ENCODE measurements around the gene G6PC1.
"Not testable (repeated sequence)": the region's sequence is repeated elsewhere in the genome, so short reads cannot be mapped to it uniquely, and the experiment has no call there.

Gene G6PC1

GRCh38 chr17:42900460-42901331 is at the start of gene G6PC1:
G6PC1 (plus strand) TSS chr17:42900799; CDS start chr17:42900877, 78 bp downstream.
- no peak within 1 kb of the TSS for H3K4me3 ChIP-seq (ENCODE audit: insufficient read length, low read depth)
- no peaks in the 10 kb centered on the region for H3K36me3 ChIP-seq (ENCODE audit: insufficient read depth, insufficient read length, low read length)
- TF ChIP-seq ZNF274 (IDR thresholded peaks at IDR 0.05; ENCODE audit: low read depth, low read length): no peak
- TF ChIP-seq SUZ12 (IDR thresholded peaks at IDR 0.05; ENCODE audit: extremely low read depth, insufficient read depth, insufficient read length): no peak
- no peak for TF ChIP-seq YY1 (IDR thresholded peaks at IDR 0.05; ENCODE audit: insufficient read depth, insufficient read length)
- no peaks in the 10 kb centered on the region for H3K4me1 ChIP-seq (ENCODE audit: insufficient read depth, insufficient read length)
- H3K27me3 ChIP-seq (ENCODE audit: insufficient read depth, insufficient read length): no peaks in the 10 kb centered on the region
- no peak within 1 kb of the TSS for H3K9ac ChIP-seq (ENCODE audit: insufficient read length, low read depth)
- H3K9me3 ChIP-seq (ENCODE audit: insufficient read depth, low read length): peaks cover 13% of the 10 kb centered on the region; the same call in 1 of the 2 replicates
- DNase-seq (ENCODE audit: low read depth, low spot score): no peak

DNA sequence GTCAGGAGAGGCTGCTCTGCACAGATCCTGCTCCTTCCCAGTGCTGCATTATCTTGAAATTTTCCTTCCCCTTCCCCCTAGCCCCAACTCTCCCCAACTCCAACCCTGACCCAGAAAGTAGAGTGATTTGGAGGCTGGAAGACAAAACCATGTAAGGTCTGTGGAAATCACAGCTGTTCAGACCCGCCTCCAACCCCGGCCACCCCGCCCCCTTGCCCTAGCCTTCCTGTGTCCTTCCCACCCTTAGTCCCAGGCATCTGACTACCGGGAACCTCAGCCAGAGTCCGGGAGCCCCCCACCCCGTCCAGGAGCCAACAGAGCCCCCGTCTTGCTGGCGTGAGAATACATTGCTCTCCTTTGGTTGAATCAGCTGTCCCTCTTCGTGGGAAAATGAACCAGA is 49.6 kb upstream of the G6PC1 start, which contains the start of gene AOC3:
TSS of gene AOC3 (plus strand) at position 246 of the 400 bp plus-strand sequence. CDS start at position 391, 145 bp downstream.
- H3K36me3 ChIP-seq (ENCODE audit: insufficient read depth, insufficient read length, low read length): peaks cover 4% of the 10 kb centered on the region
- no peak within 1 kb of the TSS for H3K9ac ChIP-seq (ENCODE audit: insufficient read length, low read depth)
- H3K27me3 ChIP-seq (ENCODE audit: insufficient read depth, insufficient read length): no peaks in the 10 kb centered on the region
- no peaks in the 10 kb centered on the region for H3K9me3 ChIP-seq (ENCODE audit: insufficient read depth, low read length)
- H3K4me3 ChIP-seq (ENCODE audit: insufficient read length, low read depth): no peak within 1 kb of the TSS
- DNase-seq (ENCODE audit: low read depth, low spot score): no peak
- no peaks in the 10 kb centered on the region for H3K4me1 ChIP-seq (ENCODE audit: insufficient read depth, insufficient read length)
- TF ChIP-seq ZNF274 (IDR thresholded peaks at IDR 0.05; ENCODE audit: low read depth, low read length): no peak
- no peak for TF ChIP-seq SUZ12 (IDR thresholded peaks at IDR 0.05; ENCODE audit: extremely low read depth, insufficient read depth, insufficient read length)
- TF ChIP-seq YY1 (IDR thresholded peaks at IDR 0.05; ENCODE audit: insufficient read depth, insufficient read length): no peak

- not testable (repeated sequence) for DNase-seq (ENCODE audit: low read depth, low spot score); H3K27me3 ChIP-seq (ENCODE audit: insufficient read depth, insufficient read length); H3K9ac ChIP-seq (ENCODE audit: insufficient read length, low read depth); H3K9me3 ChIP-seq (ENCODE audit: insufficient read depth, low read length); H3K36me3 ChIP-seq (ENCODE audit: insufficient read depth, insufficient read length, low read length); H3K4me3 ChIP-seq (ENCODE audit: insufficient read length, low read depth); H3K4me1 ChIP-seq (ENCODE audit: insufficient read depth, insufficient read length)
Measured at GRCh38 chr17:42851371-42852240, 49.0 kb upstream of the G6PC1 start.

DNA sequence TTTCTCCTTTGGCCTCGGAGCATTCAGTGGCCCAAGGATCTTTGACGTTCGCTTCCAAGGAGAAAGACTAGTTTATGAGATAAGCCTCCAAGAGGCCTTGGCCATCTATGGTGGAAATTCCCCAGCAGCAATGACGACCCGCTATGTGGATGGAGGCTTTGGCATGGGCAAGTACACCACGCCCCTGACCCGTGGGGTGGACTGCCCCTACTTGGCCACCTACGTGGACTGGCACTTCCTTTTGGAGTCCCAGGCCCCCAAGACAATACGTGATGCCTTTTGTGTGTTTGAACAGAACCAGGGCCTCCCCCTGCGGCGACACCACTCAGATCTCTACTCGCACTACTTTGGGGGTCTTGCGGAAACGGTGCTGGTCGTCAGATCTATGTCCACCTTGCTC is 48.2 kb upstream of the G6PC1 start:
- Histone ChIP-seq H3K27me3 (ENCODE audit: insufficient read depth, insufficient read length) (no peaks in the 10 kb centered on the region), H3K4me3 (ENCODE audit: insufficient read length, low read depth) (no peak overlapping the region), H3K4me1 (ENCODE audit: insufficient read depth, insufficient read length) (peaks cover 4% of the 10 kb centered on the region), H3K9ac (ENCODE audit: insufficient read length, low read depth) (no peak overlapping the region), H3K36me3 (ENCODE audit: insufficient read depth, insufficient read length, low read length) (no peaks in the 10 kb centered on the region), H3K9me3 (ENCODE audit: insufficient read depth, low read length) (no peaks in the 10 kb centered on the region)
- TF ChIP-seq YY1 (IDR thresholded peaks at IDR 0.05; ENCODE audit: insufficient read depth, insufficient read length) (no peak), ZNF274 (IDR thresholded peaks at IDR 0.05; ENCODE audit: low read depth, low read length) (no peak), SUZ12 (IDR thresholded peaks at IDR 0.05; ENCODE audit: extremely low read depth, insufficient read depth, insufficient read length) (no peak)
- DNase-seq (ENCODE audit: low read depth, low spot score): no peak

- H3K9me3 ChIP-seq (ENCODE audit: insufficient read depth, low read length): no peaks in the 10 kb centered on the region
- H3K9ac ChIP-seq (ENCODE audit: insufficient read length, low read depth): no peak overlapping the region
- no peak overlapping the region for H3K4me3 ChIP-seq (ENCODE audit: insufficient read length, low read depth)
- peaks cover 4% of the 10 kb centered on the region for H3K4me1 ChIP-seq (ENCODE audit: insufficient read depth, insufficient read length)
- no peaks in the 10 kb centered on the region for H3K27me3 ChIP-seq (ENCODE audit: insufficient read depth, insufficient read length)
- no peak for TF ChIP-seq SUZ12 (IDR thresholded peaks at IDR 0.05; ENCODE audit: extremely low read depth, insufficient read depth, insufficient read length)
- no peak for TF ChIP-seq ZNF274 (IDR thresholded peaks at IDR 0.05; ENCODE audit: low read depth, low read length)
- TF ChIP-seq YY1 (IDR thresholded peaks at IDR 0.05; ENCODE audit: insufficient read depth, insufficient read length): no peak
- DNase-seq (ENCODE audit: low read depth, low spot score): no peak
- H3K36me3 ChIP-seq (ENCODE audit: insufficient read depth, insufficient read length, low read length): no peaks in the 10 kb centered on the region
Measured at GRCh38 chr17:42853004-42853403, 47.6 kb upstream of the G6PC1 start.

DNA sequence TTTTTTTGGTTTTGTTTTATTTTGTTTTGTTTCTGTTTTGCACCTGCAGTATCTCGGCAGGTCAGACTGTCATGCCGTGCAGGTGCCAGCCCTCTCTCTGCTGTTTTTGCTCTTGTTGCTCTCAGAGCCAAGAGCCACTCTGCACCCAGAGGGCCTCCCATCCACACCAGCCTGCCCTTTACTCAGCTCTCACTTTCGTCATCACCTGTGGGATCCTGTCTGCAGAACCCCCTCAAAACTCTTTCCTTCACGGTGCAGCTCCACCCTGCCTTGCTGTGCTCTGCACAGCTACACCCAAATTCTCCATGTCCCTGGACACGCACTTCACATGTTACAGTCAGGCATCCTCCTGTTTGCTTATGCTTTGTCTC is 47.0 kb upstream of the G6PC1 start:
- H3K4me1 ChIP-seq (ENCODE audit: insufficient read depth, insufficient read length): peaks cover 4% of the 10 kb centered on the region
- H3K9ac ChIP-seq (ENCODE audit: insufficient read length, low read depth): no peak overlapping the region
- no peak for DNase-seq (ENCODE audit: low read depth, low spot score)
- H3K27me3 ChIP-seq (ENCODE audit: insufficient read depth, insufficient read length): no peaks in the 10 kb centered on the region
- no peak overlapping the region for H3K4me3 ChIP-seq (ENCODE audit: insufficient read length, low read depth)
- H3K36me3 ChIP-seq (ENCODE audit: insufficient read depth, insufficient read length, low read length): no peaks in the 10 kb centered on the region
- TF ChIP-seq YY1 (IDR thresholded peaks at IDR 0.05; ENCODE audit: insufficient read depth, insufficient read length) (no peak), SUZ12 (IDR thresholded peaks at IDR 0.05; ENCODE audit: extremely low read depth, insufficient read depth, insufficient read length) (no peak)
- H3K9me3 ChIP-seq (ENCODE audit: insufficient read depth, low read length): no peaks in the 10 kb centered on the region
